Breast epithelium (tissue), 4 donors: ENCODE results near the gene RGL1. TPM values are rescaled to one million over a fixed set of nuclear protein-coding genes. Genes with fewer than 3 reads are reported as not detected.

Experiments used
- DNase-seq, 2 donors: peaks; one replicate each; pipeline ENCODE4 v3.0.0-alpha.2; 2019; ENCODE audit warnings: low spot score in 2 of 2
- H3K27ac ChIP-seq, 2 donors: fragments of 200-600 bp; sonication (generic) in 1 of 2; one replicate each; pipeline ENCODE4 v1.5.1; 2016 to 2019; ENCODE audit warnings: mild to moderate bottlenecking in 1 of 2
- H3K27me3 ChIP-seq, 2 donors: fragments of 200-600 bp; sonication (generic) in 1 of 2; one replicate each; pipeline versions ENCODE4 v1.5.1 to v1.6.0; 2017 to 2019; ENCODE audit warnings: control low read depth in 1 of 2, mild to moderate bottlenecking in 1 of 2
- H3K36me3 ChIP-seq: fragments of 200-600 bp; one replicate; pipeline ENCODE4 v1.5.1; 2019
- H3K4me1 ChIP-seq, 2 donors: fragments of 200-600 bp; sonication (generic); one replicate each; pipeline ENCODE4 v1.5.1; 2016 to 2019; ENCODE audit warnings: control low read depth in 1 of 2
- H3K4me3 ChIP-seq, 3 donors: fragments of 200-600 bp; sonication (generic); 1 replicate in 2 of 3; 2 replicates in 1 of 3; pipeline ENCODE4 v1.5.1; 2016 to 2019; ENCODE audit warnings: mild to moderate bottlenecking in 3 of 3, moderate library complexity in 2 of 3
- H3K9me3 ChIP-seq, 2 donors: fragments of 200-600 bp; sonication (generic) in 1 of 2; one replicate each; pipeline ENCODE4 v1.5.1; 2016 to 2019; ENCODE audit warnings: control low read depth in 1 of 2
- CTCF ChIP-seq, 3 donors: fragments of 450-650 bp; IDR thresholded peaks; one replicate each; pipeline ENCODE4 v1.5.1; 2016 to 2017; ENCODE audit warnings: antibody characterized with exemption in 3 of 3, mild to moderate bottlenecking in 3 of 3, moderate library complexity in 3 of 3
- POLR2A ChIP-seq: fragments of 450-650 bp; IDR thresholded peaks from one replicate; pipeline ENCODE4 v1.6.1; 2016; ENCODE audit warnings: antibody characterized with exemption, mild to moderate bottlenecking, moderate library complexity
- POLR2AphosphoS5 ChIP-seq, 3 donors: sonication (generic); formaldehyde crosslinking; IDR thresholded peaks; one replicate each; pipeline ENCODE4 v1.6.1; 2017; ENCODE audit warnings: antibody characterized with exemption in 3 of 3
- intact Hi-C: fragments of 100-400 bp; cut with DNase I; formaldehyde crosslinking; loops from one replicate; pipeline ENCODE4 v1.15.1; 2023; ENCODE audit warnings: low total_unique reads
- total RNA-seq, 3 donors: library from RNA; depleted of rRNA; stranded (reverse); fragments of >200 nt; gene quantifications; one replicate each; pipeline ENCODE4 v1.1.0, GENCODE V29; 2016

The RGL1 gene
- total RNA-seq, 3 donors from 2014 or later, result 24.9 to 70.2 (median 26.8) TPM

GRCh38 chr1:183953031-183953430, 148.1 kb downstream of the RGL1 start:
- intact Hi-C loops, result loop anchor here (5.0 kb wide), 1 partner anchor 1191 kb away; no protein-coding TSS in a partner anchor
- DNase-seq, result no peak
- Histone ChIP-seq H3K9me3 (no peaks in the 10 kb centered on the region), H3K27ac (no peak overlapping the region), H3K36me3 (no peaks in the 10 kb centered on the region), H3K4me1 (no peaks in the 10 kb centered on the region), H3K27me3 (no peaks in the 10 kb centered on the region), H3K4me3 (no peak overlapping the region)
- TF ChIP-seq CTCF (IDR thresholded peaks at IDR 0.05), result no peak

- TF ChIP-seq POLR2A (no peak), CTCF (IDR thresholded peaks at IDR 0.05) (no peak), POLR2AphosphoS5 (IDR thresholded peaks at IDR 0.05) (no peak)
- Histone ChIP-seq H3K4me3 (no peak overlapping the region), H3K27ac (no peak overlapping the region), H3K9me3 (no peaks in the 10 kb centered on the region), H3K27me3 (no peaks in the 10 kb centered on the region), H3K36me3 (no peaks in the 10 kb centered on the region), H3K4me1 (no peaks in the 10 kb centered on the region)
- DNase-seq, result no peak
- intact Hi-C loops, result loop anchor here (5.0 kb wide), 1 partner anchor 1192 kb away; no protein-coding TSS in a partner anchor
These were observed 149.6 kb downstream of the RGL1 start for GRCh38 chr1:183954496-183954895.

GRCh38 chr1:183956559-183957188, 151.8 kb downstream of the RGL1 start:
- no peaks in the 10 kb centered on the region for H3K27me3 ChIP-seq
- no peak for DNase-seq
- TF ChIP-seq POLR2A (no peak), POLR2AphosphoS5 (IDR thresholded peaks at IDR 0.05) (no peak), CTCF (IDR thresholded peaks at IDR 0.05) (no peak)
- no peaks in the 10 kb centered on the region for H3K4me1 ChIP-seq
- intact Hi-C loops, result no loop called here
- peak overlapping the region in 1 of 2 donors; percentile 4 for H3K27ac ChIP-seq
- H3K4me3 ChIP-seq, result no peak overlapping the region
- no peaks in the 10 kb centered on the region for H3K9me3 ChIP-seq
- H3K36me3 ChIP-seq, result no peaks in the 10 kb centered on the region

- Histone ChIP-seq H3K36me3 (no peaks in the 10 kb centered on the region), H3K27ac (peak overlapping the region in 1 of 2 donors; percentile 4), H3K4me3 (no peak overlapping the region), H3K9me3 (no peaks in the 10 kb centered on the region), H3K27me3 (no peaks in the 10 kb centered on the region), H3K4me1 (no peaks in the 10 kb centered on the region)
- no peak for DNase-seq
- TF ChIP-seq CTCF (IDR thresholded peaks at IDR 0.05) (no peak), POLR2AphosphoS5 (IDR thresholded peaks at IDR 0.05) (no peak), POLR2A (no peak)
- intact Hi-C loops, result no loop called here
These were observed 152.4 kb downstream of the RGL1 start for GRCh38 chr1:183957216-183957830.

GRCh38 chr1:183958958-183959357, 154.0 kb downstream of the RGL1 start:
- Histone ChIP-seq H3K4me1 (no peaks in the 10 kb centered on the region), H3K27me3 (no peaks in the 10 kb centered on the region), H3K4me3 (no peak overlapping the region), H3K9me3 (no peaks in the 10 kb centered on the region), H3K27ac (no peak overlapping the region), H3K36me3 (no peaks in the 10 kb centered on the region)
- DNase-seq, result no peak
- TF ChIP-seq CTCF (IDR thresholded peaks at IDR 0.05) (no peak), POLR2AphosphoS5 (IDR thresholded peaks at IDR 0.05) (no peak), POLR2A (no peak)
- intact Hi-C loops, result no loop called here
